Activated CD4-positive, alpha-beta T cell treated with anti-CD3 and anti-CD28 coated beads for 36 hours (primary cell): ENCODE data around the gene SGCG. TPM values are rescaled to one million over a fixed set of nuclear protein-coding genes. Genes with fewer than 3 reads are reported as not detected.

ENCODE experiments used
- ATAC-seq: fragments of 200-7000 bp; cut with Tn5 transposase; one replicate; pipeline ENCODE4 v1.10.0; 2021; ENCODE audit warnings: mild to moderate bottlenecking, moderate library complexity
- CTCF ChIA-PET: fragments of 350-600 bp; sonication (Branson Sonifier 250); formaldehyde crosslinking; loops from one replicate; lab custom pipeline; 2021; ENCODE audit warnings: antibody characterized with exemption; lab: Charles Lee
- POLR2A ChIA-PET: fragments of 350-600 bp; sonication (Branson Sonifier 250); formaldehyde crosslinking; loops from one replicate; lab custom pipeline; 2021; ENCODE audit warnings: antibody characterized with exemption, inconsistent platforms; lab: Charles Lee
- DNase-seq: peaks from one replicate; pipeline ENCODE4 v3.0.0-alpha.2; 2020
- H3K27ac Mint-ChIP-seq: one replicate; pipeline ENCODE4 v1.8.0; 2021; ENCODE audit warnings: mixed read lengths
- H3K27me3 Mint-ChIP-seq: one replicate; pipeline ENCODE4 v1.8.0; 2021; ENCODE audit warnings: mixed read lengths
- H3K36me3 Mint-ChIP-seq: one replicate; pipeline ENCODE4 v1.8.0; 2021; ENCODE audit warnings: low read depth, mixed read lengths
- H3K4me1 Mint-ChIP-seq: one replicate; pipeline ENCODE4 v1.8.0; 2021; ENCODE audit warnings: mixed read lengths
- H3K4me3 Mint-ChIP-seq: one replicate; pipeline ENCODE4 v1.8.0; 2021; ENCODE audit warnings: mild to moderate bottlenecking, moderate library complexity, mixed read lengths
- H3K9me3 Mint-ChIP-seq: one replicate; pipeline ENCODE4 v1.8.0; 2021; ENCODE audit warnings: low read depth, mixed read lengths
- intact Hi-C, 2 experiments: fragments of 100-400 bp; cut with DNase I in 1 of 2; cut with micrococcal nuclease in 1 of 2; formaldehyde crosslinking; loops; one replicate each; pipeline versions ENCODE4 v1.14.2 to v1.15.1; 2022 to 2024; cut with DNase I, micrococcal nuclease
- total RNA-seq, 2 experiments: library from RNA; stranded (reverse); gene quantifications; one replicate each; pipeline ENCODE4 v1.2.3, GENCODE V29; 2021

SGCG gene
- total RNA-seq, 2 experiments from 2014 or later = not detected

DNA sequence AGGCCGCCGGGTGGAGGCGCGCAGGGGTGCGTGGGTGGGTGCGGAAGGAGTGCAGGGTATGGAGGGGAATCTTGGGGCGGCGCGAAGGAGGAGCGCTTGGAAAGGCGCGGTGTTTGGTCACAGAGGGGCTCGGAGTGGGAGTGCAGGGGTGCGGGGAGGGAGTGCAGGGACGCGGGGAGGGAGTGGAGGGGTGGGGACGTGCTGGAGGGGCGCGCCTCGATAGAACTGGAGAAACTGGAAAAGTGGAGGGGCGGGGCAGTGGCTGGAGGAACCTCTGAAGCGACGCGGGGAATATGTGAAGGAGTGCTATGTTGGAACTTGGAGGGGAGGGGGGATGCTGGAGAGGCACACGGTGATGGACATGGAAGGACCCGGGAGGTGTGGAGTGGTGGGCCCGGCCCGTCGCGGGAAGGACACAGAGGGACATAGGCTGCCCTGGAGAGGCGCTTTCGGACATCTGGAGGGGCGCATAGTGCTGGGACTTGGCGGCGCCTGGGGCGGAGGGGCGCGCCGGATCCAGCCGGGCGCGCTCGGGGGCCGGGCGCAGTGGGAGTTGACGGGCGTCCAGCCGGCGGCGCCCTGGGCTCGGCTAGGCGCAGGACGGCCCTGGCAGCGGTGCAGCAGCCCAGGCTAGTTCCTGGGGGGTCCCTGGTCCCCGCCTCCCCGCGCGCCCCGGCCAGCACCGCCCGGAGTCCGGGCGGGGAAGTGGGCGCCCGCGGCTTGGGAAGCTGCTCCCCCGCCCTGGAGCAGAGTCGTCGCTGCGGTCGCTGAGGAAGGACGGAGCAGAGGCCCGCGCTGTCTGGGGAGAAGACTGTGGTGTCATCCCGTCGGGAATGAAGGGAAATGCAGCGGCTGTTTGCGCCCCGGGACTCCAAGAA is 20.8 kb upstream of the SGCG start:
- peaks cover 8% of the 10 kb centered on the region for H3K4me1 Mint-ChIP-seq
- peaks cover 21% of the 10 kb centered on the region for H3K27me3 Mint-ChIP-seq
- no peak overlapping the region for H3K27ac Mint-ChIP-seq
- ChIA-PET CTCF (no interaction called here), POLR2A (no interaction called here)
- peak; percentile 10 for DNase-seq
- ATAC-seq = no peak
- no peaks in the 10 kb centered on the region for H3K36me3 Mint-ChIP-seq
- no peaks in the 10 kb centered on the region for H3K9me3 Mint-ChIP-seq
- H3K4me3 Mint-ChIP-seq = no peak overlapping the region
- intact Hi-C loops = no loop called here

- Mint-ChIP-seq H3K36me3 (no peaks in the 10 kb centered on the region), H3K27ac (no peak overlapping the region), H3K4me3 (no peak overlapping the region), H3K9me3 (no peaks in the 10 kb centered on the region), H3K4me1 (peaks cover 8% of the 10 kb centered on the region), H3K27me3 (peaks cover 21% of the 10 kb centered on the region)
- POLR2A ChIA-PET = no interaction called here
- DNase-seq = no peak
- ATAC-seq = no peak
- intact Hi-C loops = no loop called here
- CTCF ChIA-PET = no interaction called here
Observed at GRCh38 chr13:23160638-23161480, 19.9 kb upstream of the SGCG start.

GRCh38 chr13:23161481-23161825 is 19.3 kb upstream of the SGCG start:
- Mint-ChIP-seq H3K4me3 (no peak overlapping the region), H3K27me3 (peaks cover 21% of the 10 kb centered on the region), H3K36me3 (no peaks in the 10 kb centered on the region), H3K4me1 (peaks cover 8% of the 10 kb centered on the region), H3K9me3 (no peaks in the 10 kb centered on the region), H3K27ac (no peak overlapping the region)
- POLR2A ChIA-PET = no interaction called here
- intact Hi-C loops = no loop called here
- DNase-seq (no peak), ATAC-seq (no peak)
- CTCF ChIA-PET = no interaction called here

DNA sequence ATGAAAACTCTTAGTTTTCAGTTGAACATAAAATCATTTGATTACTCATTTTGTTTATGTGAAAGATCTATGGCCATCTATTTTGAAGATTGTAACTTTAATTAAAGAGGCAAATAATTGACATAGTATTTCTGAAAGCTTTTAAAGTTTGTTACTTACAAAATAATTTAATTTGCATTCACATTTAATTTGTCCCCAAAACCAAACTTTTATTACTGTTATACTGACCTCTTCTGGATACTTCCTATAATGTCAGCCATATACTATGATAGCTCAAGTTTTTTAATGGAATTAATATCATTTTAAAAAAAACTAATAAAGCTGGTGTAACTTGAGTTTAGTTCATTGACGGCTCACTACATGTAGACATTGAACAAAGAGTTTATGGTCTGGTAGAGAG is 4.9 kb upstream of the SGCG start:
- ChIA-PET CTCF (no interaction called here), POLR2A (no interaction called here)
- Mint-ChIP-seq H3K27me3 (peaks cover 11% of the 10 kb centered on the region), H3K4me1 (no peaks in the 10 kb centered on the region), H3K27ac (no peak overlapping the region), H3K36me3 (no peaks in the 10 kb centered on the region), H3K9me3 (peaks cover 5% of the 10 kb centered on the region), H3K4me3 (no peak overlapping the region)
- intact Hi-C loops = no loop called here
- ATAC-seq = no peak
- DNase-seq = no peak

- CTCF ChIA-PET = no interaction called here
Observed at GRCh38 chr13:23182142-23182541, 1.4 kb downstream of the SGCG start.

DNA sequence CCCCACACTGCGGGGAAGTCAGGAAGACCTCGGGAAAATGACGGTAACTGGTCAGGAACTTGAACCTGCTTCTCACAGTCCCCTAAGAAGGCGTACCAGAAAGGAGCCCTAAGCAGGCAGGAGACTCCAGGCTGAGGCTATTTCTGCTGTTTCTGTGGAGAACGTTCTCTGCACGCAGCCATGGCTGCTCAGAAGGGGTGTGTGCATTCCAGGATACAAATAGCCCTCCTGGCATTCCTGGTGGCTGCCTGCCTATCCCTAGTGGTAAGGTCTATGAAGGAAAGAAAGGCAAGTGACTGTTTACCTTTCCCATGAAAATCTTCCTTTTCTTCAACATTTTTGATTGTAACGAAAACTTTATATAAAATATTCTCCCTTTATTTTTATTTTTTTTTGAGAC is 2.5 kb downstream of the SGCG start:
- ChIA-PET POLR2A (no interaction called here), CTCF (no interaction called here)
- no peak for ATAC-seq
- H3K27ac Mint-ChIP-seq = no peak overlapping the region
- H3K27me3 Mint-ChIP-seq = peaks cover 5% of the 10 kb centered on the region
- H3K9me3 Mint-ChIP-seq = no peaks in the 10 kb centered on the region
- H3K4me3 Mint-ChIP-seq = no peak overlapping the region
- H3K4me1 Mint-ChIP-seq = no peaks in the 10 kb centered on the region
- H3K36me3 Mint-ChIP-seq = no peaks in the 10 kb centered on the region
- intact Hi-C loops = no loop called here
- no peak for DNase-seq

More at GRCh38 chr13:23182142-23182541, 1.4 kb downstream of the SGCG start:
- H3K4me1 Mint-ChIP-seq = no peaks in the 10 kb centered on the region
- H3K4me3 Mint-ChIP-seq = no peak overlapping the region
- no peak for ATAC-seq
- POLR2A ChIA-PET = no interaction called here
- H3K36me3 Mint-ChIP-seq = no peaks in the 10 kb centered on the region
- no peak for DNase-seq
- intact Hi-C loops = no loop called here
- H3K27me3 Mint-ChIP-seq = peaks cover 9% of the 10 kb centered on the region
- peaks cover under 1% of the 10 kb centered on the region for H3K9me3 Mint-ChIP-seq
- H3K27ac Mint-ChIP-seq = no peak overlapping the region

GRCh38 chr13:23185542-23185941 is 4.8 kb downstream of the SGCG start:
- H3K4me1 Mint-ChIP-seq = no peaks in the 10 kb centered on the region
- no peak overlapping the region for H3K4me3 Mint-ChIP-seq
- CTCF ChIA-PET = no interaction called here
- intact Hi-C loops = no loop called here
- H3K9me3 Mint-ChIP-seq = no peaks in the 10 kb centered on the region
- H3K36me3 Mint-ChIP-seq = no peaks in the 10 kb centered on the region
- peaks cover 4% of the 10 kb centered on the region for H3K27me3 Mint-ChIP-seq
- ATAC-seq (no peak), DNase-seq (no peak)
- no peak overlapping the region for H3K27ac Mint-ChIP-seq
- POLR2A ChIA-PET = no interaction called here

DNA sequence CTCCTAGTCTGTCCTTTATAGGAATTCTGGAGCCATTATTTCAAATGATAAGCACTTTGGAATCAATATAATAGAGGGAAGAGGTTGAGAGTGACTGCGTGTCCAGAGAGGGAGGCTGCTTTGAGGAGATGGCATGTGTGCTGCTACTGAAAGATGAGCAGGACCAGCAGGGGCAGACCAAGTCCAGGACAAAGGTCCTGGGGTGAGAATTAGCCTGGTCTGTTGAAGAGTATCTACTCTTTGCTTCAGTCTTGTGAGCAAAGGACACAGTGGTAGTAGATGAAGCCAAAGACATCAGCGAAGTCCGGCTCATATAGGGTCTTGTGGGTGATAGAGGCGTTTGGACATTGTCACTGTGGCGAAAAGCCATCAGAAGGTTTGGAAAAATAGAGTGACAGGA is 21.1 kb downstream of the SGCG start:
- no peaks in the 10 kb centered on the region for H3K9me3 Mint-ChIP-seq
- CTCF ChIA-PET = no interaction called here
- ATAC-seq (no peak), DNase-seq (no peak)
- H3K4me3 Mint-ChIP-seq = no peak overlapping the region
- H3K36me3 Mint-ChIP-seq = no peaks in the 10 kb centered on the region
- no peak overlapping the region for H3K27ac Mint-ChIP-seq
- POLR2A ChIA-PET = interaction anchor here (0.7 kb wide), 1 partner anchor 78 kb away, joined by 3 read pairs; no protein-coding TSS in a partner anchor
- H3K4me1 Mint-ChIP-seq = no peaks in the 10 kb centered on the region
- peaks cover 19% of the 10 kb centered on the region for H3K27me3 Mint-ChIP-seq
- intact Hi-C loops = no loop called here

GRCh38 chr13:23202383-23202782 is 21.6 kb downstream of the SGCG start:
- Mint-ChIP-seq H3K27me3 (peaks cover 16% of the 10 kb centered on the region), H3K4me3 (no peak overlapping the region), H3K4me1 (no peaks in the 10 kb centered on the region), H3K36me3 (no peaks in the 10 kb centered on the region), H3K9me3 (no peaks in the 10 kb centered on the region), H3K27ac (no peak overlapping the region)
- DNase-seq (no peak), ATAC-seq (no peak)
- CTCF ChIA-PET = no interaction called here
- POLR2A ChIA-PET = interaction anchor here (0.7 kb wide), 1 partner anchor 78 kb away, joined by 3 read pairs; no protein-coding TSS in a partner anchor
- intact Hi-C loops = no loop called here

- Mint-ChIP-seq H3K36me3 (no peaks in the 10 kb centered on the region), H3K9me3 (no peaks in the 10 kb centered on the region), H3K27me3 (peaks cover 17% of the 10 kb centered on the region), H3K27ac (no peak overlapping the region), H3K4me3 (no peak overlapping the region), H3K4me1 (no peaks in the 10 kb centered on the region)
- DNase-seq (no peak), ATAC-seq (no peak)
- ChIA-PET CTCF (no interaction called here), POLR2A (no interaction called here)
- intact Hi-C loops = no loop called here
Observed at GRCh38 chr13:23203516-23203915, 22.7 kb downstream of the SGCG start.

DNA sequence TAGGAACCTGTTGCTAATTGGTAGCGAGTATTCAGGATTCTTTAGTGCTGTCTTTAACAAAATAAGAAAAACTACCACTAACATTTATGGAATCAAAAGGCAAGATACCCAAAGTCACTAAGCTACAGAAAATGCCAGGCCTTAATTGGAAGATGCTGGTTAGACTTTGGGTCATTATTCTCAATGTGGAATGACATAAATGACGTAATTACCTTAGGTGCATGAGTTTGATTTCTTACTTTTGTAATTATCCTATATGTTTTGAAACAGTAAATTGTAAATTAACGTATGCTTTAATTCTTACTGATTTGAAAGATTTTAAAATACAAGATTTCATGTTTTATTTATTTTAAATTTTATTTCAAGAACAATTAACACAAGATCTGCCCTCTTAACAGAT is 25.0 kb downstream of the SGCG start:
- Mint-ChIP-seq H3K4me1 (no peaks in the 10 kb centered on the region), H3K36me3 (no peaks in the 10 kb centered on the region), H3K4me3 (no peak overlapping the region), H3K27ac (no peak overlapping the region), H3K27me3 (peaks cover 12% of the 10 kb centered on the region), H3K9me3 (no peaks in the 10 kb centered on the region)
- intact Hi-C loops = no loop called here
- ChIA-PET POLR2A (no interaction called here), CTCF (no interaction called here)
- ATAC-seq (no peak), DNase-seq (no peak)

DNA sequence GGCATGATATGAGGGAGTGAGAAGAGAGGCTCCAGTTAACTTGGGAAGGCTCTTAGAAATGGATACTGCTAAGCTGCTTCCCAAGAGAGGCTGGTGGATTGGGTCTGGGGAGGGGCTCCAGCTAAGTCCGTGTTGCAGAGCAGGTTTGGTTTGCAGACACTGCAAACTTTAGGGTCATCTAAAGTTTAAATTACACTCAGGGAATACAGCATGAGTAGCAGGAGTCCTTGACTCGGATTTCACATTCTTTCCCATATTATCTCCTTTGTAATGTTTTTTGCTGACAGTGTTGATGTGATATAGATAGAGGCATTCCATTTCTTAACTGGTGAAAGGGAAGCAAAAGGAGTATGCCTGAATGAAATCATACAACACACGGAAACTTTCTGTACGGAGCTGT is 31.9 kb downstream of the SGCG start:
- ChIA-PET CTCF (no interaction called here), POLR2A (no interaction called here)
- Mint-ChIP-seq H3K27ac (no peak overlapping the region), H3K9me3 (peaks cover 9% of the 10 kb centered on the region), H3K4me3 (no peak overlapping the region), H3K4me1 (no peaks in the 10 kb centered on the region), H3K36me3 (no peaks in the 10 kb centered on the region), H3K27me3 (peaks cover under 1% of the 10 kb centered on the region)
- DNase-seq (no peak), ATAC-seq (no peak)
- intact Hi-C loops = no loop called here
